Muscle layer of duodenum (tissue), 2 donors: ENCODE measurements around the gene ATL1.
"Not testable (repeated sequence)": the region's sequence is repeated elsewhere in the genome, so short reads cannot be mapped to it uniquely, and the experiment has no call there.

ENCODE experiments used
- H3K27ac ChIP-seq: one replicate; pipeline ENCODE4 v1.7.0; 2013; ENCODE audit warnings: mild to moderate bottlenecking, low read length
- H3K27me3 ChIP-seq: one replicate; pipeline ENCODE4 v1.7.0; 2013; ENCODE audit warnings: low read depth, mild to moderate bottlenecking, control low read depth, low read length
- H3K36me3 ChIP-seq, 2 donors: one replicate each; pipeline ENCODE4 v1.7.0; 2013; ENCODE audit warnings: low read length in 2 of 2, control low read depth in 1 of 2, mild to moderate bottlenecking in 1 of 2; ENCODE audit not compliant: insufficient read depth in 2 of 2, control insufficient read depth in 1 of 2
- H3K4me1 ChIP-seq, 2 donors: one replicate each; pipeline ENCODE4 v1.7.0; 2013; ENCODE audit warnings: low read length in 2 of 2, mild to moderate bottlenecking in 2 of 2, control low read depth in 1 of 2, moderate library complexity in 1 of 2; ENCODE audit not compliant: insufficient read depth in 2 of 2, control insufficient read depth in 1 of 2
- H3K4me3 ChIP-seq, 2 donors: one replicate each; pipeline ENCODE4 v1.7.0; 2013; ENCODE audit warnings: low read length in 2 of 2, low read depth in 1 of 2, mild to moderate bottlenecking in 1 of 2
- H3K9me3 ChIP-seq, 2 donors: one replicate each; pipeline ENCODE4 v1.7.0; 2013; ENCODE audit warnings: low read length in 2 of 2, control low read depth in 1 of 2, mild to moderate bottlenecking in 1 of 2; ENCODE audit not compliant: control insufficient read depth in 1 of 2
- donor health status: healthy.

ATL1 gene

GRCh38 chr14:50659327-50659974 lies 99.5 kb downstream of the ATL1 start:
- H3K4me3 ChIP-seq = no peak overlapping the region
- H3K27me3 ChIP-seq = no peaks in the 10 kb centered on the region
- no peaks in the 10 kb centered on the region for H3K9me3 ChIP-seq
- H3K4me1 ChIP-seq = peaks cover 0 to 7% of the 10 kb centered on the region in 2 donors
- no peaks in the 10 kb centered on the region for H3K36me3 ChIP-seq
- no peak overlapping the region for H3K27ac ChIP-seq

- not testable (repeated sequence) for H3K36me3 ChIP-seq, H3K27me3 ChIP-seq, H3K9me3 ChIP-seq, H3K4me1 ChIP-seq, H3K4me3 ChIP-seq, H3K27ac ChIP-seq
Measured at GRCh38 chr14:50664579-50664978, 104.6 kb downstream of the ATL1 start.

- H3K4me1 ChIP-seq, H3K9me3 ChIP-seq, H3K27me3 ChIP-seq, H3K36me3 ChIP-seq, H3K4me3 ChIP-seq, H3K27ac ChIP-seq: not testable (repeated sequence)
Measured at GRCh38 chr14:50665300-50665699, 105.4 kb downstream of the ATL1 start.

- H3K4me3 ChIP-seq = peak overlapping the region; percentile 83 to 85
- H3K9me3 ChIP-seq = no peaks in the 10 kb centered on the region
- no peaks in the 10 kb centered on the region for H3K36me3 ChIP-seq
- H3K27ac ChIP-seq = peak overlapping the region; percentile 92
- H3K4me1 ChIP-seq = peaks cover 0 to 6% of the 10 kb centered on the region in 2 donors
- H3K27me3 ChIP-seq = no peaks in the 10 kb centered on the region
Measured at GRCh38 chr14:50666772-50667683, 107.1 kb downstream of the ATL1 start.

- no peaks in the 10 kb centered on the region for H3K36me3 ChIP-seq
- H3K4me1 ChIP-seq = peaks cover 0 to 6% of the 10 kb centered on the region in 2 donors
- peak overlapping the region; percentile 83 to 85 for H3K4me3 ChIP-seq
- H3K27me3 ChIP-seq = no peaks in the 10 kb centered on the region
- H3K27ac ChIP-seq = peak overlapping the region; percentile 92
- no peaks in the 10 kb centered on the region for H3K9me3 ChIP-seq
Measured at GRCh38 chr14:50667684-50667995, 107.7 kb downstream of the ATL1 start.

GRCh38 chr14:50667996-50668825 lies 108.3 kb downstream of the ATL1 start, which contains the start of gene SAV1:
TSS of gene SAV1 (minus strand) at chr14:50668306. CDS start at chr14:50667967, 339 bp downstream.
- Histone ChIP-seq H3K36me3 (no peaks in the 10 kb centered on the region), H3K27ac (peak within 1 kb of the TSS; percentile 92), H3K4me3 (peak within 1 kb of the TSS; percentile 85 to 87), H3K9me3 (no peaks in the 10 kb centered on the region), H3K27me3 (no peaks in the 10 kb centered on the region), H3K4me1 (peaks cover 0 to 6% of the 10 kb centered on the region in 2 donors)

- H3K4me3 ChIP-seq = peak overlapping the region; percentile 85 to 87
- H3K9me3 ChIP-seq = no peaks in the 10 kb centered on the region
- no peaks in the 10 kb centered on the region for H3K36me3 ChIP-seq
- no peaks in the 10 kb centered on the region for H3K27me3 ChIP-seq
- peak overlapping the region; percentile 91 for H3K27ac ChIP-seq
- H3K4me1 ChIP-seq = peaks cover 0 to 6% of the 10 kb centered on the region in 2 donors
Measured at GRCh38 chr14:50668826-50669143, 108.8 kb downstream of the ATL1 start.

GRCh38 chr14:50669441-50669986 lies 109.6 kb downstream of the ATL1 start:
- no peaks in the 10 kb centered on the region for H3K27me3 ChIP-seq
- no peaks in the 10 kb centered on the region for H3K36me3 ChIP-seq
- no peaks in the 10 kb centered on the region for H3K9me3 ChIP-seq
- peaks cover 0 to 6% of the 10 kb centered on the region in 2 donors for H3K4me1 ChIP-seq
- no peak overlapping the region for H3K4me3 ChIP-seq
- peak overlapping the region; percentile 20 for H3K27ac ChIP-seq

GRCh38 chr14:50670196-50670865 lies 110.4 kb downstream of the ATL1 start:
- Histone ChIP-seq H3K4me1 (peaks cover 0 to 6% of the 10 kb centered on the region in 2 donors), H3K4me3 (no peak overlapping the region), H3K27ac (no peak overlapping the region), H3K27me3 (no peaks in the 10 kb centered on the region), H3K36me3 (no peaks in the 10 kb centered on the region), H3K9me3 (no peaks in the 10 kb centered on the region)

GRCh38 chr14:50670866-50671256 lies 110.9 kb downstream of the ATL1 start:
- Histone ChIP-seq H3K9me3 (no peaks in the 10 kb centered on the region), H3K36me3 (no peaks in the 10 kb centered on the region), H3K27ac (no peak overlapping the region), H3K4me3 (no peak overlapping the region), H3K4me1 (peaks cover 0 to 6% of the 10 kb centered on the region in 2 donors), H3K27me3 (no peaks in the 10 kb centered on the region)
